SK-N-SH (cell line): ENCODE results near the gene ASS1. TPM values are rescaled to one million over a fixed set of nuclear protein-coding genes. Genes with fewer than 3 reads are reported as not detected.

Experiments used
- CTCF ChIA-PET: fragments of 300-600, 350-600 bp; formaldehyde crosslinking; extraction: SDS; loops from one replicate; lab custom pipeline; 2021; lab: Yijun Ruan, JAX
- POLR2A ChIA-PET: fragments of 350-600 bp; sonication (Branson Sonifier 250); formaldehyde crosslinking; extraction: SDS; loops from one replicate; lab custom pipeline; 2020; ENCODE audit warnings: antibody characterized with exemption, inconsistent platforms; lab: Yijun Ruan, JAX
- DNase-seq: peaks from one replicate; pipeline ENCODE4 v3.0.0; 2012
- H2AFZ ChIP-seq: fragments of 200-600 bp; sonication (generic); 2 replicates; pipeline ENCODE4 v1.8.1; 2016; ENCODE audit warnings: antibody characterized with exemption, mild to moderate bottlenecking, low read depth
- H3F3A ChIP-seq: fragments of 200-600 bp; sonication (generic); replicated peaks from 2 replicates; pipeline ENCODE3; 2016; ENCODE audit warnings: antibody characterized with exemption, mild to moderate bottlenecking; ENCODE audit not compliant: insufficient read depth
- H3K27ac ChIP-seq, 2 experiments: fragments of 200-500 bp in 1 of 2; fragments of 200-600 bp in 1 of 2; sonication (Bioruptor generic) in 1 of 2; sonication (generic), shearing (Covaris generic) in 1 of 2; 2 replicates each; pipeline versions ENCODE4 v1.5.1 to v1.6.1; 2014 to 2016; ENCODE audit warnings: low read depth in 2 of 2, inconsistent platforms in 1 of 2, low read length in 1 of 2, mild to moderate bottlenecking in 1 of 2, mixed read lengths in 1 of 2
- H3K27me3 ChIP-seq: fragments of 200-600 bp; sonication (generic), shearing (Covaris generic); 2 replicates; pipeline ENCODE4 v1.6.1; 2016; ENCODE audit warnings: mixed run types; ENCODE audit not compliant: insufficient read depth
- H3K36me3 ChIP-seq, 2 experiments: fragments of 200-500 bp in 1 of 2; fragments of 200-600 bp in 1 of 2; sonication (Bioruptor generic) in 1 of 2; sonication (generic) in 1 of 2; replicated peaks in 1 of 2; 2 replicates each; pipeline versions ENCODE3 to v1.5.1; 2014 to 2016; ENCODE audit warnings: low read length in 1 of 2, mild to moderate bottlenecking in 1 of 2; ENCODE audit not compliant: insufficient read depth in 2 of 2, control insufficient read depth in 1 of 2
- H3K4me1 ChIP-seq, 2 experiments: fragments of 200-500 bp in 1 of 2; fragments of 200-600 bp in 1 of 2; sonication (Bioruptor generic) in 1 of 2; sonication (generic), shearing (Covaris generic) in 1 of 2; 2 replicates each; pipeline versions ENCODE4 v1.5.1 to v1.6.1; 2014 to 2016; ENCODE audit warnings: low read depth in 1 of 2, low read length in 1 of 2, mixed run types in 1 of 2; ENCODE audit not compliant: insufficient read depth in 2 of 2, control insufficient read depth in 1 of 2
- H3K4me2 ChIP-seq: fragments of 200-600 bp; sonication (generic), shearing (Covaris generic); 2 replicates; pipeline ENCODE4 v1.6.1; 2017; ENCODE audit warnings: mixed run types
- H3K4me3 ChIP-seq, 2 experiments: fragments of 200-500 bp in 1 of 2; fragments of 200-600 bp in 1 of 2; sonication (Bioruptor generic) in 1 of 2; sonication (generic), shearing (Covaris generic) in 1 of 2; 2 replicates each; pipeline versions ENCODE4 v1.5.1 to v1.8.1; 2014 to 2016; ENCODE audit warnings: low read depth in 2 of 2, inconsistent platforms in 1 of 2, low read length in 1 of 2, mild to moderate bottlenecking in 1 of 2, mixed read lengths in 1 of 2, moderate library complexity in 1 of 2
- H3K79me2 ChIP-seq: fragments of 200-600 bp; sonication (generic); 2 replicates; pipeline ENCODE4 v1.8.1; 2017; ENCODE audit warnings: mild to moderate bottlenecking; ENCODE audit not compliant: insufficient read depth
- H3K9ac ChIP-seq: fragments of 200-600 bp; sonication (generic); 2 replicates; pipeline ENCODE4 v1.6.1; 2017; ENCODE audit warnings: mixed run types
- H3K9me2 ChIP-seq: fragments of 200-600 bp; sonication (generic); 2 replicates; pipeline ENCODE4 v1.6.1; 2017; ENCODE audit warnings: mixed run types
- H3K9me3 ChIP-seq: fragments of 200-600 bp; sonication (generic); 2 replicates; pipeline ENCODE4 v1.6.1; 2017; ENCODE audit warnings: mixed run types, mild to moderate bottlenecking, moderate library complexity
- H4K20me1 ChIP-seq: fragments of 200-600 bp; sonication (generic); 2 replicates; pipeline ENCODE4 v1.6.1; 2017; ENCODE audit warnings: mild to moderate bottlenecking, mixed run types; ENCODE audit not compliant: insufficient read depth
- CTCF ChIP-seq: fragments of 200-600 bp; sonication (generic); IDR thresholded peaks from 2 replicates; pipeline ENCODE4 v1.6.1; 2017; ENCODE audit warnings: antibody characterized with exemption, mild to moderate bottlenecking, moderate library complexity
- ELF1 ChIP-seq: IDR thresholded peaks from 2 replicates; pipeline ENCODE4 v1.4.0; 2012
- JUND ChIP-seq: IDR thresholded peaks from 2 replicates; pipeline ENCODE4 v1.4.0; 2012
- MEF2A ChIP-seq: IDR thresholded peaks from 2 replicates; pipeline ENCODE4 v1.4.0; 2012; ENCODE audit warnings: low read depth, borderline replicate concordance
- MXI1 ChIP-seq: IDR thresholded peaks from 2 replicates; pipeline ENCODE4 v1.6.1; 2012; ENCODE audit warnings: mild to moderate bottlenecking, low read depth, low read length, improper control_type of control experiment
- NFIC ChIP-seq: IDR thresholded peaks from 2 replicates; pipeline ENCODE4 v1.4.0; 2012; ENCODE audit warnings: borderline replicate concordance
- NRF1 ChIP-seq: IDR thresholded peaks from 2 replicates; pipeline ENCODE4 v1.6.1; 2012; ENCODE audit warnings: low read depth, mild to moderate bottlenecking, low read length
- PBX3 ChIP-seq: IDR thresholded peaks from 2 replicates; pipeline ENCODE4; 2012
- POLR2AphosphoS5 ChIP-seq: IDR thresholded peaks from 2 replicates; pipeline ENCODE4 v1.6.1; 2012; ENCODE audit warnings: low read depth, low read length
- RFX5 ChIP-seq: IDR thresholded peaks from 2 replicates; pipeline ENCODE4 v1.6.1; 2012; ENCODE audit warnings: mild to moderate bottlenecking, improper control_type of control experiment, low read length
- RXRA ChIP-seq: IDR thresholded peaks from 2 replicates; pipeline ENCODE4 v1.4.0; 2012; ENCODE audit warnings: low read depth, mild to moderate bottlenecking, borderline replicate concordance
- SMC3 ChIP-seq: IDR thresholded peaks from 2 replicates; pipeline ENCODE4 v1.6.1; 2012; ENCODE audit warnings: low read depth, low read length, improper control_type of control experiment
- TAF1 ChIP-seq: IDR thresholded peaks from 2 replicates; pipeline ENCODE4 v1.6.1; 2012; ENCODE audit warnings: low read depth, mild to moderate bottlenecking, low read length, moderate library complexity, borderline replicate concordance
- USF1 ChIP-seq: IDR thresholded peaks from 2 replicates; pipeline ENCODE4 v1.4.0; 2012; ENCODE audit warnings: low read depth, borderline replicate concordance
- YY1 ChIP-seq: IDR thresholded peaks from 2 replicates; pipeline ENCODE4 v1.4.0; 2012; ENCODE audit warnings: low read depth, mild to moderate bottlenecking
- WGBS: methylation state at CpG from one replicate; pipeline ENCODE4 v1.1.6; 2017; ENCODE audit warnings: low lambda C conversion rate; 5-methylcytosine and 5-hydroxymethylcytosine counted together
- polyA plus RNA-seq, 3 experiments: library from polyadenylated mRNA; depleted of rRNA; stranded (reverse); fragments of >200 nt; gene quantifications; 2 replicates each; pipeline ENCODE4 v1.2.3, GENCODE V29; 2012
- TF ChIP-seq, protein P1 (sequence below): fragments of 150-350 bp; IDR thresholded peaks from 2 replicates; pipeline ENCODE4 v1.6.1; 2017; ENCODE audit warnings: antibody characterized with exemption, low read length, low read depth, borderline replicate concordance
- TF ChIP-seq, protein P2 (sequence below): IDR thresholded peaks from 2 replicates; pipeline ENCODE4 v1.6.1; 2012; ENCODE audit warnings: mild to moderate bottlenecking, low read depth, low read length, moderate library complexity
- TF ChIP-seq, protein P3 (sequence below): IDR thresholded peaks from 2 replicates; pipeline ENCODE4 v1.4.0; 2012; ENCODE audit warnings: low read depth

The ASS1 gene
- polyA plus RNA-seq, 1 of the 3 experiments (the other 2 are of a cell fraction) = 0.59 TPM

DNA sequence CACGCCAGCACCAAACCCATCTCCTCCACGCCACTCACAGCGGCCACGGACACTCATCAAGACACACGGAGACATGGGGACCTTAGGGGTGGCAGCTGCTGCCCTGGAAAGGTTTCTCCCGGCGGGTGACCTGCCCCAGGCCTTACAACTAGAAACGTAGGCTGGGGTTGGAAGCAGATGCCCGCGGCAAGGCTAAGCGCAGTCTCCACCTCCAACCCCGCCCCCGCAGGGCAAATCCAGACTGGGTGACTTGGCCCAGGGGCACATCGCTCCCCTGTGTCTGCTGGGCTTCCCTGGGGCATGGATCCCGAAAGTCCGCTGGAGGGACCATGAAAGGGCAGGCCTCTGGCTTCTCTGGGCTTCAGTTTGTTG is 12.0 kb upstream of the ASS1 start:
- H3K9ac ChIP-seq = no peak overlapping the region
- no peak for DNase-seq
- peaks cover 0 to 24% of the 10 kb centered on the region in 2 experiments; a peak in 1 of 4 replicates for H3K4me1 ChIP-seq
- TF ChIP-seq JUND (no peak), SMC3 (no peak), RXRA (no peak), ELF1 (no peak), TAF1 (no peak), NFIC (no peak), PBX3 (no peak), YY1 (no peak), USF1 (no peak), RFX5 (no peak), CTCF (no peak), NRF1 (no peak), MEF2A (no peak), MXI1 (no peak), POLR2AphosphoS5 (no peak)
- TF ChIP-seq, protein P1, sequence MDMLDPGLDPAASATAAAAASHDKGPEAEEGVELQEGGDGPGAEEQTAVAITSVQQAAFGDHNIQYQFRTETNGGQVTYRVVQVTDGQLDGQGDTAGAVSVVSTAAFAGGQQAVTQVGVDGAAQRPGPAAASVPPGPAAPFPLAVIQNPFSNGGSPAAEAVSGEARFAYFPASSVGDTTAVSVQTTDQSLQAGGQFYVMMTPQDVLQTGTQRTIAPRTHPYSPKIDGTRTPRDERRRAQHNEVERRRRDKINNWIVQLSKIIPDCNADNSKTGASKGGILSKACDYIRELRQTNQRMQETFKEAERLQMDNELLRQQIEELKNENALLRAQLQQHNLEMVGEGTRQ = no peak
- TF ChIP-seq, protein P2, sequence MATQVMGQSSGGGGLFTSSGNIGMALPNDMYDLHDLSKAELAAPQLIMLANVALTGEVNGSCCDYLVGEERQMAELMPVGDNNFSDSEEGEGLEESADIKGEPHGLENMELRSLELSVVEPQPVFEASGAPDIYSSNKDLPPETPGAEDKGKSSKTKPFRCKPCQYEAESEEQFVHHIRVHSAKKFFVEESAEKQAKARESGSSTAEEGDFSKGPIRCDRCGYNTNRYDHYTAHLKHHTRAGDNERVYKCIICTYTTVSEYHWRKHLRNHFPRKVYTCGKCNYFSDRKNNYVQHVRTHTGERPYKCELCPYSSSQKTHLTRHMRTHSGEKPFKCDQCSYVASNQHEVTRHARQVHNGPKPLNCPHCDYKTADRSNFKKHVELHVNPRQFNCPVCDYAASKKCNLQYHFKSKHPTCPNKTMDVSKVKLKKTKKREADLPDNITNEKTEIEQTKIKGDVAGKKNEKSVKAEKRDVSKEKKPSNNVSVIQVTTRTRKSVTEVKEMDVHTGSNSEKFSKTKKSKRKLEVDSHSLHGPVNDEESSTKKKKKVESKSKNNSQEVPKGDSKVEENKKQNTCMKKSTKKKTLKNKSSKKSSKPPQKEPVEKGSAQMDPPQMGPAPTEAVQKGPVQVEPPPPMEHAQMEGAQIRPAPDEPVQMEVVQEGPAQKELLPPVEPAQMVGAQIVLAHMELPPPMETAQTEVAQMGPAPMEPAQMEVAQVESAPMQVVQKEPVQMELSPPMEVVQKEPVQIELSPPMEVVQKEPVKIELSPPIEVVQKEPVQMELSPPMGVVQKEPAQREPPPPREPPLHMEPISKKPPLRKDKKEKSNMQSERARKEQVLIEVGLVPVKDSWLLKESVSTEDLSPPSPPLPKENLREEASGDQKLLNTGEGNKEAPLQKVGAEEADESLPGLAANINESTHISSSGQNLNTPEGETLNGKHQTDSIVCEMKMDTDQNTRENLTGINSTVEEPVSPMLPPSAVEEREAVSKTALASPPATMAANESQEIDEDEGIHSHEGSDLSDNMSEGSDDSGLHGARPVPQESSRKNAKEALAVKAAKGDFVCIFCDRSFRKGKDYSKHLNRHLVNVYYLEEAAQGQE = no peak
- TF ChIP-seq, protein P3, sequence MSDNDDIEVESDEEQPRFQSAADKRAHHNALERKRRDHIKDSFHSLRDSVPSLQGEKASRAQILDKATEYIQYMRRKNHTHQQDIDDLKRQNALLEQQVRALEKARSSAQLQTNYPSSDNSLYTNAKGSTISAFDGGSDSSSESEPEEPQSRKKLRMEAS = no peak
- TF ChIP-seq, all 33 proteins: peak for 0
- H3K4me2 ChIP-seq = no peak overlapping the region
- no peaks in the 10 kb centered on the region for H3K9me2 ChIP-seq
- H3K27ac ChIP-seq = no peak overlapping the region
- no peaks in the 10 kb centered on the region for H3F3A ChIP-seq
- CTCF ChIA-PET = interaction anchor here (0.6 to 3.3 kb wide), 7 partner anchors 11 to 962 kb away, joined by 3 to 13 read pairs (median 4); no protein-coding TSS in a partner anchor
- H3K4me3 ChIP-seq = no peak overlapping the region
- H4K20me1 ChIP-seq = no peaks in the 10 kb centered on the region
- POLR2A ChIA-PET = no interaction called here
- H3K36me3 ChIP-seq = no peaks in the 10 kb centered on the region
- no peaks in the 10 kb centered on the region for H3K9me3 ChIP-seq
- H3K79me2 ChIP-seq = no peaks in the 10 kb centered on the region
- no peak overlapping the region for H2AFZ ChIP-seq
- no peaks in the 10 kb centered on the region for H3K27me3 ChIP-seq
- 97% methylated on average over 5 of the region's 16 CpGs for WGBS
